ENCODE data around the gene VWF. TPM values are rescaled to one million over a fixed set of nuclear protein-coding genes. Genes with fewer than 3 reads are reported as not detected.

The VWF gene
- total and polyA plus RNA-seq, 12 donors = 104 to 480 (median 253) TPM

- DNase-seq (no peak), ATAC-seq (no peak)
- intact Hi-C loops (cut with DNase I) = no loop called here
- peaks cover 0 to 8% (median 0%) of the 10 kb centered on the region in 7 donors for H3K27me3 ChIP-seq
- H3K9me3 ChIP-seq = no peaks in the 10 kb centered on the region
- 65 to 72% methylated on average over 2 of the region's 2 CpGs for WGBS, 2 donors
- H3K4me1 ChIP-seq = peaks cover 0 to 49% (median 23%) of the 10 kb centered on the region in 9 donors
- no peak for TF ChIP-seq CTCF (IDR thresholded peaks at IDR 0.05)
- H3K27ac ChIP-seq = peak overlapping the region in 1 of 10 donors; percentile 18
- peaks cover 0 to 85% (median 4%) of the 10 kb centered on the region in 9 donors for H3K36me3 ChIP-seq
- no peak overlapping the region for H3K4me3 ChIP-seq
Measured at GRCh38 chr12:6099316-6099715, 25.2 kb downstream of the VWF start.

GRCh38 chr12:6097411-6097810, 27.1 kb downstream of the VWF start:
- H3K9me3 ChIP-seq = no peaks in the 10 kb centered on the region
- intact Hi-C loops (cut with DNase I) = no loop called here
- DNase-seq = no peak
- WGBS, 2 donors = 74 to 81% methylated on average over 3 of the region's 3 CpGs
- ATAC-seq = no peak
- peak overlapping the region in 1 of 10 donors; percentile 18 for H3K27ac ChIP-seq
- H3K4me3 ChIP-seq = no peak overlapping the region
- peaks cover 5 to 66% (median 39%) of the 10 kb centered on the region in 9 donors for H3K4me1 ChIP-seq
- H3K27me3 ChIP-seq = peaks cover 0 to 8% (median 0%) of the 10 kb centered on the region in 7 donors
- TF ChIP-seq CTCF (IDR thresholded peaks at IDR 0.05) = no peak
- H3K36me3 ChIP-seq = peaks cover 0 to 85% (median 10%) of the 10 kb centered on the region in 9 donors

- no peak for DNase-seq
Measured at GRCh38 chr12:6096527-6096926, 27.9 kb downstream of the VWF start.

GRCh38 chr12:6095269-6095668, 29.2 kb downstream of the VWF start:
- intact Hi-C loops (cut with DNase I) = no loop called here
- WGBS, 2 donors = 77 to 83% methylated on average over 4 of the region's 4 CpGs
- peaks cover 0 to 66% (median 10%) of the 10 kb centered on the region in 9 donors for H3K36me3 ChIP-seq

More at GRCh38 chr12:6096527-6096926, 27.9 kb downstream of the VWF start:
- TF ChIP-seq CTCF (IDR thresholded peaks at IDR 0.05) = no peak
- intact Hi-C loops (cut with DNase I) = no loop called here
- Histone ChIP-seq H3K4me1 (peaks cover 11 to 74% (median 46%) of the 10 kb centered on the region in 9 donors), H3K27me3 (peaks cover 0 to 12% (median 0%) of the 10 kb centered on the region in 7 donors), H3K4me3 (no peak overlapping the region), H3K9me3 (no peaks in the 10 kb centered on the region), H3K36me3 (peaks cover 0 to 76% (median 10%) of the 10 kb centered on the region in 9 donors), H3K27ac (no peak overlapping the region)
- WGBS, 2 donors = 79 to 85% methylated on average over 3 of the region's 3 CpGs
- no peak for ATAC-seq

More at GRCh38 chr12:6095269-6095668, 29.2 kb downstream of the VWF start:
- Histone ChIP-seq H3K4me3 (no peak overlapping the region), H3K27me3 (peaks cover 0 to 14% (median 0%) of the 10 kb centered on the region in 7 donors), H3K4me1 (peaks cover 12 to 86% (median 49%) of the 10 kb centered on the region in 9 donors), H3K9me3 (no peaks in the 10 kb centered on the region), H3K27ac (peak overlapping the region in 2 of 10 donors; percentile 20 to 56)
- ATAC-seq (no peak), DNase-seq (no peak)
- TF ChIP-seq CTCF (IDR thresholded peaks at IDR 0.05) = no peak
